NOMO-1 treated with dmso at 0.1 percent for 144 hours (cell line): ENCODE results near the gene ZNF217.
"Not testable (repeated sequence)": the region's sequence is repeated elsewhere in the genome, so short reads cannot be mapped to it uniquely, and the experiment has no call there.

Experiments used
- DNase-seq: peaks from one replicate; lab custom pipeline; 2025; ENCODE audit not compliant: unreplicated experiment; lab: John Stamatoyannopoulos, UW

The ZNF217 gene

DNA sequence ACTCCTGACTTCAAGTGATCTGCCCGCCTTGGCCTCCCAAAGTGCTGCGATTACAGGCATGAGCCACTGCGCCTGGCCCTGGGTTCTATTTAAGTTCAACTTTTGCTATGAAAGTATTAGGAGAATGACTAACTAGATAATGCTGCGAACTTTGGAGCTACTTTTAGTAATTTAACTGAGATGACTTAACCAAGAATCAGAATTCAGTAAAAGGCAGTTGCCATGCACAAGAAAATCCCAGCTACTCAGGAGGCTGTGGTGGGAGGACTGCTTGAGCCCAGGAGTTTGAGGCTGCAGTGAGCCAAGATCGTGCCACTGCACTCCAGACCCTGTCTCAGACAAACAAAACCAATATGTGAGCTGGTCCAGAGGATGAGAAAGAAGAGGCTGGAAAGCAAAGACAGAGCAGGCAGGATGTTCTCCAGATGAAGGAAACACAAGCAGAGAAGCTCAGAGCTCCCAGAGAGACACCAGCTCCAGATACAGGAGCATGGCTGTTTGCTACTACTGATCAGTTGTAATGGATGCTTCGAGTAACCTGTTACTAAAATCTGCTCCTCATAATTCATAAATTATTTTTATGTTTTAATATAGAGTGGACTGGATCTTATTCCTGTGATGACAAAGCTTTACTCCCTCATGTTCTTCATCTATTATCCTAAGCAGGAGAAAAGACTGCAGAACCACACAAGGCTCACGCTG lies 23.9 kb downstream of the ZNF217 start:
- DNase-seq = no peak

DNA sequence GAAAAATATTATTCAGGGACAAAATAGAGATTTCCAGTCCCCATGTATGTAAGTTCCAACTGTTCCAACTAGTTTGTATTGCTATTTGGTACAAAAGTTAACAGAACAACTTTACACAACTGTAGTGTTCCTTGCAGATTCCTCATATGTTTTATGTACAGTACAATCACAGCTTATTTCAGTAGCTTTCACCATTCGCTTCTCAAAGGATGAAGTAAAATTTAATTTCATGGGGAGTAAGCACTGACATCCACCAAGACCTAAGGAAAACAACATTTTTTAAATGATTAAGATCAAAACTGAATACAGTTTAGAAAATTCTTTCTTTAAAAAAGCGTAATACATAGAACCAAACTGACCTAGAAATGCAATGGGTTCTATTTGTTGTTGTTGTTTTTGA lies 24.6 kb downstream of the ZNF217 start:
- no peak for DNase-seq

DNA sequence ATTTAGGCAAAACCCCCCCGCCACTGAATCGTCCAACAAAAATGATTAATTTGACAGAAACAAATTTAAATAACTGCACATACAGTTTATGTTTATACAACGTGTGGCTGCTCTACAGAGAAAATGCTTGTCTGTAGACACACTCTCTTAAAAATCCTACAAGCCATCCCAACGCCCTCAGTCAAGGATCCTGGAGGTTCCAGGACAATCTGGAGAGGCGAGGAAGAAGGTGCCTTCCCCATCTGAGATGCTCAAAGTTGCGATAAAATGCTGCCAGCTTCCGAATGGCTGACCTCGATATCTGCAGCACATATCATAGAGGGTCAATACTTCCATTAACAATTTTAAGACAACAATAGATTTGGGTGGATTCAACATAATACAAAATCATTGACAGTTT lies 25.3 kb downstream of the ZNF217 start:
- DNase-seq = no peak

DNA sequence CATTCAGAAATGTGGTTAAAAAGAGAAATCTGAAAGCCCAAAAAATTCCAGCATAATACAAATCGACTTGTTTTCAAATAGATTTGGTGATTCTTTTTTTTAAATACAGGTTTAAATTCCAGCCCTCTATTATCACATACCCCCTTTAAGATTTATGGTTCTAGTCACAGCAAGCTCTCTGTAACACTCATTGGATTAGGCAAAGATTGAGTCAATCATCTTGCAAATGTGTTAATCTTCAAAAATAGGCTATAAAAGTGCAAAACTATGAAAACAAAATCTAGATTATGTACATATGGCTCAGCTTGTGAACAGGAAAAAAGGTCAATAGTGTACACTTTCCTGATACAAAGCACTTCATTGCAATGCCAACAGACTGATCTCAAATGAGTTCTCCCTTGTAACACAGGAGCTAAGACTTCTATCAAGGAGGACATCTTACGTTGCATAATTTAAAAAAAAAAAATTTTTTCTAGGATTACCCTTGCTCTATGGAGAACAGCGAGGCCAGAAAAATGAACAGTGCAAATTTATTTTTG lies 26.2 kb downstream of the ZNF217 start:
- no peak for DNase-seq

DNA sequence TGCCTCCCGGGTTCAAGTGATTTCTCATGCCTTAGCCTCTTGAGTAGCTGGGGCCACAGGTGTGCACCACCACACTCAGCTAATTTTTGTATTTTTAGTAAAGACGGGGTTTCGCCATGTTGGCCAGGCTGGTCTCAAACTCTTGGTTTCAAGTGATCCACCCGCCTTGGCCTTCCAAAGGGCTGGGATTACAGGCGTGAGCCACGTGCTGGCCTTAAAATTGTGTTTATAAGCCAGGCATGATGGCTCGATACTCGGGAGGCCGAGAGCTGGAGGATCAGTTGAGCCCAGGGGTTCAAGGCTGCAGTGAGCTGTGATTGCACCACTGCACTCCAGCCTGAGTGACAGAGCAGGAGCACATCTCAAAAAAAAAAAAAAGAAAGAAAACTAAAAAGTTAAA lies 27.0 kb downstream of the ZNF217 start:
- not testable (repeated sequence) for DNase-seq

DNA sequence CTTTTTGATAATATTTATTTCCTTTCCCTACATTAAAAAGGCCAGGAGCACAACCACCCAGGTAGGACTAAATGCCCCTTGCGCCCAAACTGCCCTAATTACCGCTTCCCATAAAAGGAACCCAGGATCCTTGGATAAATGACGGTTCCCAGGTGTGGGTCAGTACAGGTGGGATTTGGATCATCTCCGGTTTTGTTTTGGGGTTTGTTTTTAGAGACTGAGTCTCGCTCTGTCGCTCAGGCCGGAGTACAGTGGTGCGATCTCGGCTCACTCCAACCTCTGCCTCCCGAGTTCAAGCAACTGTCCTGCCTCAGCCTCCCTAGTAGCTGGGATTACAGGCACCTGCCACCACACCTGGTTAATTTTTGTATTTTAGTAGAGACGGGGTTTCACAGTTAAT lies 28.4 kb downstream of the ZNF217 start:
- DNase-seq = no peak

DNA sequence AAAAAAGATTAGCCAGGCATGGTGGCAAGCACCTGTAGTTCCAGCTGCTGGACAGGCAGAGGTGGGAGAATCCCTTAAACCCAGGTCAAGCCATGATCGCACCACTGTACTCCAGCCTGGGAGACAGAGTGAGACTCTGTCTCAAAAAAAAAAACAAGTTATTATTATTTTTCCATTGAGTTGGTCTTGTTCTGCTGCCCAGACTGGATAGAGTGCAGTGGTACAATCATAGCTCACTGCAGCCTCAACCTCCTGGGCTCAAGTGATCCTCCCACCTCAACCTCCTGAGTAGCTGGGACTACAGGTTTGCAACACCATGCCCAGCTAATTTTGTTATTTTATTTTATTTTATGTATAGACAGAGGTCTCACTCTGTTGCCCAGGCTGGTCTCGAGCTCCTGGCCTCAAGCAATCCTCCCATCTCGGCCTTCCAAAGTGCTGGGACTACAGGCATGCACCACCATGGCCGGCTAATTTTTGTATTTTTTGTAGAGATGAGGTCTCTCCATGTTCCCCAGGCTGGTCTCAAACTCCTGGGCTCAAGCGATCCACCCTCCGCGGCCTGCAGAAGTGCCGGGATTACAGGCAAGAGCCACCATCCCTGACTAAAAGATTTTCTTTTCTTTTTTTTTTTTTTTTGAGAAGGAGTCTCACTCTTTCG lies 31.4 kb downstream of the ZNF217 start:
- not testable (repeated sequence) for DNase-seq

DNA sequence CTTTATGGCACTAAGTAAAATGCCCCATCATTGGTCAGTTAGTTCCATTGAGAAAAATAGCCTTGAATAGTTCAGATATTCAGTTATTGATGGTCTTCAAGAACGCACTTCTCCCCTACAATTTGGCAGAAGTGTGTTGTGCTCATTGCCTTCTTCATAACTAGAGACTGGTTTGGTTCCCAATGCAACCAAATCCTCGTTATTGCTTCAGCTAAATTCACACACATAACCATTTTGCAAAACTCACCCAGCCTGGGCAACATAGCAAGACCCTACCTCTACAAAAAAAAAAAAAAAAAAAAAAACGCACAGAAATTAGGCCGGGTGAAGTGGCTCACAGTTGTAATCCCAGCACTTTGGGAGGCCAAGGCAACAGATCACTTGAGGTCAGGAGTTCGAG lies 32.1 kb downstream of the ZNF217 start:
- no peak for DNase-seq

DNA sequence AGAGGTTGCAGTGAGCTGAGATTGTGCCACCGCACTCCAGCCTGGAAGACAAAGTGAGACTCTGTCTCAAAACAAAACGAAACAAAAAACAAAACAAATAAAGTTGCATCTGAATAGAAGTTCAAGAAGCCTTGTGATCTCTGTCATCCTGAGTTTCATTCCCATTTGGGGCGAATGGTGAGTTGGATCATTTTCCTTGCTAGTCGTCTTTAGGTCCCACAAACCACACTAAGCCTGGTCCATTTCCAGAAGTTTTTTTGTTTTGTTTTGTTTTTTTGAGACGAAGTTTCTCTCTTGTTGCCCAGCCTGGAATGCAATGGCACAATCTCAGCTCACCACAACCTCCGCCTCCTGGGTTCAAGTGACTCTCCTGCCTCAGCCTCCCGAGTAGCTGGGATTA lies 33.8 kb downstream of the ZNF217 start:
- no peak for DNase-seq

DNA sequence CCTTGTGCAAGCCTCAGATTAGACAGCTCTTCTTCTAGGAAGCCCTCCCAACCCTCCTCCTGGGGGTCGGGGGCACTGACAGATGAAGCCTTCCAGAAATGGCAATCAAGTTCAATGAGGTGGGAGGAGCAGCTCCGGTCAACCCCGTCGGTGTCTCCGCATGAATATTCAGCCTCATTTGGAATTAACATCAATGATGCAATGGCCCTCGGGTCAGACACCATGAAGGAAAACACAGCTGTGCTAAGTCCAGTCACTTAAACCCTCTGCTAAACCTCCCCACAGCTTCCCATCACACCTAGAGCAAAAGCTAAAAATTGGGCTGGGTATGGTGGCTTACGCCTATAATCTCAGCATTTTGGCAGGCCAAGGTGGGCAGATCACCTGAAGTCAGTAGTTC lies 36.5 kb downstream of the ZNF217 start:
- no peak for DNase-seq

DNA sequence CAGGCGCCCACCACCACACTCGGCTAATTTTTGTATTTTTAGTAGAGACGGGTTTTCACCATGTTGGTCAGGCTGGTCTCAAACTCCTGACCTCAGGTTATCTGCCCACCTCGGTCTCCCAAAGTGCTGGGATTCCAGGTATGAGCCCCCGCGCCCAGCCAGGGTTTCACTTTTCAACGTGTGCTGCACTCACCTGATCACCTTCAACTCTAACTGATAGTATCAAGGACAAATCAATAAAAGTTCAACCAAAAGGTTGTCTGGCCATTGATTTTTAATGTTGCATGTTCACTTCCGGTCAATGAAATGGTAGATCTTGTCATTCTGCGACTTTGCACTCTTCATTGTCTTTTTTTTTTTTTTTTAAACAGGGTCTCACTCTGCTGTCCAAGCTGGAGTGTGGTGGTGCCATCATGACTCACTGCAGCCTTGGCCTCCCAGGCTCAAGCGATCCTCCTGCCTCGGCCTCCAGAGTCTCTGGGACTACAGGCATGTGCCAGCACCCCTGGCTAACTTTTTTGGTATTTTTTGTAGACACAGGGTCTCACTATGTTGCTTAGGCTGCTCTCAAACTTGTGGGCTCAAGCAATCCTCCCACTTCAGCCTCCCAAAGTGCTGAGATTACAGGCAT lies 37.3 kb downstream of the ZNF217 start:
- no peak for DNase-seq

DNA sequence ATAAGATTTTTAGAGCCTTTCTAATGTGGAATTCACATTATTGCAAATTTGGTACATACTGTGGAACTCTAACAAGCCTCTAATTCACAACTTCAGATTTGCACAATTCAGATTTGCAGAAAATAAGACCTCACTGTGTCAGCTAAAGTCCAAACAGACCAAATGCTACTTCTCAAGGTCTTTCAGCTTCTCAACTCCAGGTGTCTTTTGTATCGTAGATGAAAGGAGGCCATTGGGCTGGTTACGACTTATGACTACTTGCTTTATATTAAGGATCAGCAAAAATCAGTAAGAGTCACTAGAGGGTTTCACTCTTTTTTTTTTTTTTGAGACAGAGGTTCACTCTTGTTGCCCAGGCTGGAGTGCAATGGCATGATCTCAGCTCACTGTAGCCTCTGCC lies 37.8 kb downstream of the ZNF217 start:
- DNase-seq = no peak

DNA sequence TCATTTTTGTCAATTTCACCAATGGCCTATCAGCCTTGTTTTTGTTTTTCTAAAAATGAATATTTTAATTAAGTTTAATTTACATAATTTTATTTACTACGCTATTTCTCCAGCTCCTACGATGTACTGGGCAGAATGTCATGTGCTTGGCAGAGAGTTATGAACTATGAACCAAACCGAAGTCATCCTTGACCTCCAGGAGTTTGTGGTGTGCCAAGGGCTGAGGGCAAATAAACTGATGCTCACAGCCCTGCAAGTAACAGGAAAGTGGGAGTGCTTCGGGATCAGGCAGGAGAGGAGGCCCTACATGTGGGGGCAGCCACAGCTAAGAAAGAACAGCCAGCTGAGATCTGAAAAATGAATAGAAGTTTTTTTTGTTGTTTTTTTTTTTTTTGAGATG lies 38.6 kb downstream of the ZNF217 start:
- no peak for DNase-seq

DNA sequence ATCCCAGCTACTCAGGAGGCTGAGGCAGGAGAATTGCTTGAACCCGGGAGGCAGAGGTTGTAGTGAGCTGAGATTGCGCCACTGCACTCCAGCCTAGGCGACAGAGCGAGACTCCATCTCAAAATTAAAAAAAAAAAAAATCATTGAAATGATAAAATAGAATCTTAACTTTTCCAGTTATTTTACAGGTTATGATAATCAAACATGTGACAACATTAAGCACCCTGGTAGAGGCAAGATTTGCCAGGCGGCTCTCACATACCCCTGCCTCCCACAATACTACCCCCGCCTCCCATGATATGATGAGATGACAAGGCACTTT lies 41.1 kb downstream of the ZNF217 start:
- not testable (repeated sequence) for DNase-seq

DNA sequence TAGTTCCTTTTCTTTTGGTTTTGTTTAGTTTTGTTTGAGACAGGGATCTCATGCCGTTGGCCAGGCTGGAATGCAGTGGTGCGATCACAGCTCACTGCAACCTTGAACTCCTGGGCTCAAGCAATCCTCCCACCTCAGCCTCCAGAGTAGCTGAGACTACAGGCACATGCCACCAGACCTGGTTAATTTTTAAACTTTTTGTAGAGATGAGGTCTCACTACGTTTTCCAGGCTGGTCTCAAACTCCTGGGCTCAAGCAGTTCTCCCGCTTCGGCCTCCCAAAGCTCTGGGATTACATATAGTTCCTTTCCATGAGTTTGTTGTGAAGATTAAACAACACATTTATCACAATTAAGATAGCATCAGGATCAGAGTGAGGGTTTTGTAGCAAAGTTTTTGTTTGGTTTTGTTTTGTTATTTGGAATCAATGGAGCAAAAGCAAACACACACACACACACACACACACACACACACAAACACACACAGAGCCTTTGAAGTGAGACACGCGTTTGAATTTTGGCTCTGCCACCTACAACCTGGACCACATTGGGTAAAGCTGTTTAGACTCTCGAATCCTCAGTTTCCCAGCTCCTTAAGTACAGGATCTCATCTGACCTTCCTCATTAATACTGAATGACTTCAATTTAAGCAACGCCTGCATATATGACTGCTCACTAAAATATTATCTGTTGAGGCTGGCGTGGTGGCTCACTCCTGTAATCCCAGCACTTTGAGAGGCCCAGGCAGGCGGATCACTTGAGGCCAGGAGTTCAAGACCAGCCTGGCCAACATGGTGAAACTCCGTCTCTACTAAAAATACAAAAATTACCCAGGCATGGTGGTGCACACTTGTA lies 41.7 kb downstream of the ZNF217 start:
- not testable (repeated sequence) for DNase-seq

DNA sequence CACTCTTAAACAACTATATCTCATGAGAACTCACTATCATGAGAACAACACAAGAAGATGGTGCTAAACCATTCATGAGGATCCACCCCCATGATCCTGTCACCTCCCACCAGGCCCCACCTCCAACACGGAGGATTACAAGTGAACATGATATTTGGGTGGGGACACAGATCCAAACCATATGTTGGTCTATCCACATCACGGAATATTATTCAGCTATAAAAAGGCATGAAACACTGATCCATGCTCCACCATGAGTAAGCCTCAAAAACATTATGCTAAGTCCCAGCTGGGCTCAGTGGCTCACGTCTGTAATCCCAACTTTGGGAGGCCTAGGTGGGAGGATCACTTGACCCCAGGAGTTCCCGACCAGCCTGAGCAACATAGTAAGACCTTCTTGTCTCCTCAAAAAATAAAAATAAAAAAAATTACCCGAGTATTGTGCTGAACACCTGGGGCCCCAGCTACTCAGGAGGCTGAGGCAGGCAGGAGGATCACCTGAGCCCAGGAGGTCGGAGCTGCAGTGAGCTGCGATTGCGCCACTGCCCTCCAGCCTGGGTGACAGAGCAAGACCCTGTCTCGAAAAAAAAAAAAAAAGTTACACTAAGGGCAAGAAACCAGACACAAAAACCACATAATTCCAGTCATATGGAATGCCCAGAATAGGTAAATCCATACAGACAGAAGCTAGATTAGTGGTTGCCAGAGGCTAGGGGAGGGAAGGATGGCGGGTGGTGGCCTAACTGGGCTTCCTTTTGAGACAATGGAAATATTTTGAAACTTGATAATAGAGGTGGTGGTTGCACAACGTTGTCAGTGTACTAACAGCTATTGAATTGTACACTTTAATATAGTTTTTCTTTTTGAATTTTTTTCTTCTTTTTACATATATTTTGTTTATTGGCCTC lies 43.1 kb downstream of the ZNF217 start:
- peak; percentile 5 for DNase-seq

DNA sequence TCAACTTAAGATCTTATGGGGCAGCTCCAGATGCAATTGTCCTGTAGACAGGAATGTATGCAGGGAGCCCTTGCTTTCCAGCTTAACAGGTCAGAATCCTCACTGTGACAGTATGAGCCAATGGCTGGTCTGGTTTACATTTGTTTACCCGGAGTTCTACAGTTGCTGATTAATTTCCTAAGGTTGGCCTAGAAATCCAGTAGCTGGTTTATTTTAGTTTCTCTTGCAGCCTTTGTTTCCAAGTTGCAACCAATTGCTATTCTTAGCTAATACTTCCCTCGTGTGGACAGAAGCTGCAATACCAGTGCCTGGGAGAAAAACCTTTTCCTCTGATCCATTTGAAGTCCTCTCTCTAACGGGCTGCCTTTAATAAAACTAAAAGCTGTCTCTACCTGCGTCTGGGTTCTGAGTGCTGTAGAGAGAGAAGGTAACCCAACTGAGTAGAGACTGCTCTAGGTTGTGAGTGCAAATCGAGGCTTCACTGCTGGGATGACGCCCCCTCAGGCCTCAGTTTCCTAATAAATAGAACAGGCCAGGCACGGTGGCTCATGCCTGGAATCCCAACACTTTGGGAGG lies 45.9 kb downstream of the ZNF217 start:
- DNase-seq = peak; percentile 25

DNA sequence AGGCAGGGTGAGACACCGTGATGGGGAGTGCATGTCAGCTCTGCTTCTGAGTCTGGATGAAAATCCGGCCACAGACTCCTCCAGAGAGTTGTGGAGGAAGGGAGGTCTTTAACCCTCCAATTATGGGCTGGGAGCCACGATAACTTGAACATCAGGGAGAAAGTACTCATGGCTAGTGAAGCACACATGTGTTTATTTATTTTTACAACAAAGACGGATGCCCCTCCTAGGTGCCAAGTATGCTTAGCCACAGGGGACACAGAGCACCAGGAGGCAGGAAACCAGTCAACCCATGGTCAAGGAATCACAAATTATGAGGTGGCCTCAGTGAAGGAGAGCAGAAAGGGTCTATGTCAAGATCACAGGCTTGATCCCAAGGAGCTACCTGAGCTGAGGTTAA lies 54.1 kb downstream of the ZNF217 start:
- no peak for DNase-seq

DNA sequence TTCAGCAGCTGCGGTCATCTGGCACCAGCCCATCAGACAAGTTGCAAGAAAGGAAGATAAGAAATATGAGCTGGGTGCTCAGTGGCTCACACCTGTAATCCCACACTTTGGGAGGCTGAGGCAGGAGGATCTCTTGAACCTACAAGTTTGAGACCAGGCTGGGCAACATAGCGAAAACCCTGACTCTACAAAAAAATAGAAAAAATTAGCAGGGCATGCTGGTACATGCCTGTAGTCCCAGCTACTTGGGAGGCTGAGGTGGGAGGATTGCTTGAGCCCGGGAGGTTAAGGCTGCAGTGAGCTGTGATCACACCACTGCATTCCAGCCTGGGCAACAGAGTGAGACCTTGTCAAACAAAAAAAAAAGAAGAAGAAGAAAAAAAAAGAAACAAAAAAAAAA lies 57.3 kb downstream of the ZNF217 start:
- DNase-seq = not testable (repeated sequence)

DNA sequence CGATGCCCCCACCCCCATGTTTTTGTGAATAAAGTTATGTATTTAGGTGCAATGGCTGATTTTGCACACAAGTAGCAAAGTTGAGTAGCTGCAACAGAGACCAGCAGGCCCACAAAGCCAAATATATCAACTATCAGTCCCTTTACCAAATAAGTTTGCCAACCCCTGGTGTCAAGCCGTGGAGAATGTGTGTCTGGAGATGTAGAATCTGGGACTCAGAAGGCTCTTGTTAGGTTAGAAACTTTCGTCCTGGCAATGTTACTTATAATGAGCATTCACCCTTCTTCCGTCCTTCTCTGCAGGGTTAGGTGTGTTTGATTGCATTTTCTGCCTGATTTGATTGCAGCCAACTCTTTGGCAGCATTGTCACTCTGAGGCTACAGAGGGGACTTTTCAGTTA lies 57.8 kb downstream of the ZNF217 start:
- DNase-seq = no peak
